ENCODE data around the gene NEURL1B. TPM values are rescaled to one million over a fixed set of nuclear protein-coding genes. Genes with fewer than 3 reads are reported as not detected.

The NEURL1B gene
- total RNA-seq, 4 donors from 2014 or later = 33.6 to 98.8 (median 93.2) TPM

- no peaks in the 10 kb centered on the region for H3K4me1 ChIP-seq
- no peak overlapping the region for H3K27ac ChIP-seq
- no peak for DNase-seq (ENCODE audit: low spot score in 2 of 2)
- no peaks in the 10 kb centered on the region for H3K9me3 ChIP-seq
- no peaks in the 10 kb centered on the region for H3K36me3 ChIP-seq
- H3K4me3 ChIP-seq = no peak overlapping the region
- no peaks in the 10 kb centered on the region for H3K27me3 ChIP-seq
- no peak for TF ChIP-seq POLR2A (IDR thresholded peaks at IDR 0.05)
- 78 to 83% methylated on average over 17 of the region's 17 CpGs for WGBS, 2 donors
These were observed 16.7 kb upstream of the NEURL1B start for GRCh38 chr5:172624083-172624995.

- 63 to 66% methylated on average over 10 of the region's 10 CpGs for WGBS, 2 donors
- TF ChIP-seq EP300 (IDR thresholded peaks at IDR 0.05) = no peak
- no peak for TF ChIP-seq POLR2A (IDR thresholded peaks at IDR 0.05)
- no peak for TF ChIP-seq CTCF (IDR thresholded peaks at IDR 0.05)
- DNase-seq (ENCODE audit: low spot score in 2 of 2) = no peak
- no peaks in the 10 kb centered on the region for H3K9me3 ChIP-seq
- H3K27ac ChIP-seq = no peak overlapping the region
- H3K4me3 ChIP-seq = no peak overlapping the region
- H3K36me3 ChIP-seq = no peaks in the 10 kb centered on the region
- H3K4me1 ChIP-seq = no peaks in the 10 kb centered on the region
- no peaks in the 10 kb centered on the region for H3K27me3 ChIP-seq
These were observed 15.8 kb upstream of the NEURL1B start for GRCh38 chr5:172624996-172625964.

- no peaks in the 10 kb centered on the region for H3K9me3 ChIP-seq
- no peak overlapping the region for H3K27ac ChIP-seq
- 94 to 99% methylated on average over 7 to 8 of the region's 8 CpGs for WGBS, 2 donors
- no peaks in the 10 kb centered on the region for H3K4me1 ChIP-seq
- no peak for TF ChIP-seq POLR2A (IDR thresholded peaks at IDR 0.05)
- TF ChIP-seq EP300 (IDR thresholded peaks at IDR 0.05) = no peak
- no peak for TF ChIP-seq CTCF (IDR thresholded peaks at IDR 0.05)
- no peaks in the 10 kb centered on the region for H3K27me3 ChIP-seq
- no peak overlapping the region for H3K4me3 ChIP-seq
- no peak for DNase-seq (ENCODE audit: low spot score in 2 of 2)
- H3K36me3 ChIP-seq = no peaks in the 10 kb centered on the region
These were observed 15.0 kb upstream of the NEURL1B start for GRCh38 chr5:172626031-172626581.

- Histone ChIP-seq H3K36me3 (no peaks in the 10 kb centered on the region), H3K9me3 (no peaks in the 10 kb centered on the region), H3K27me3 (no peaks in the 10 kb centered on the region), H3K4me3 (no peak overlapping the region), H3K27ac (no peak overlapping the region), H3K4me1 (no peaks in the 10 kb centered on the region)
- WGBS, 2 donors = 79 to 91% methylated on average over 5 of the region's 5 CpGs
- no peak for DNase-seq (ENCODE audit: low spot score in 2 of 2)
- TF ChIP-seq CTCF (IDR thresholded peaks at IDR 0.05) (no peak), POLR2A (IDR thresholded peaks at IDR 0.05) (no peak), EP300 (IDR thresholded peaks at IDR 0.05) (no peak)
These were observed 11.0 kb upstream of the NEURL1B start for GRCh38 chr5:172630082-172630481.

- no peak overlapping the region for H3K4me3 ChIP-seq
- H3K27ac ChIP-seq = no peak overlapping the region
- H3K9me3 ChIP-seq = no peaks in the 10 kb centered on the region
- DNase-seq (ENCODE audit: low spot score in 2 of 2) = no peak
- H3K27me3 ChIP-seq = no peaks in the 10 kb centered on the region
- no peaks in the 10 kb centered on the region for H3K4me1 ChIP-seq
- H3K36me3 ChIP-seq = no peaks in the 10 kb centered on the region
- 89 to 91% methylated on average over 6 of the region's 6 CpGs for WGBS, 2 donors
- TF ChIP-seq CTCF (IDR thresholded peaks at IDR 0.05) (no peak), POLR2A (IDR thresholded peaks at IDR 0.05) (no peak), EP300 (IDR thresholded peaks at IDR 0.05) (no peak)
These were observed 10.6 kb upstream of the NEURL1B start for GRCh38 chr5:172630482-172630881.

All from tibial nerve (tissue), 4 donors.